Right kidney (tissue), 1 donor: Measurements from ENCODE around the gene RNF115.
"Not testable (repeated sequence)": the region's sequence is repeated elsewhere in the genome, so short reads cannot be mapped to it uniquely, and the experiment has no call there.

ENCODE experiments used
- DNase-seq: peaks from one replicate; pipeline ENCODE4 v3.0.0-alpha.2; 2016

The RNF115 gene

DNA sequence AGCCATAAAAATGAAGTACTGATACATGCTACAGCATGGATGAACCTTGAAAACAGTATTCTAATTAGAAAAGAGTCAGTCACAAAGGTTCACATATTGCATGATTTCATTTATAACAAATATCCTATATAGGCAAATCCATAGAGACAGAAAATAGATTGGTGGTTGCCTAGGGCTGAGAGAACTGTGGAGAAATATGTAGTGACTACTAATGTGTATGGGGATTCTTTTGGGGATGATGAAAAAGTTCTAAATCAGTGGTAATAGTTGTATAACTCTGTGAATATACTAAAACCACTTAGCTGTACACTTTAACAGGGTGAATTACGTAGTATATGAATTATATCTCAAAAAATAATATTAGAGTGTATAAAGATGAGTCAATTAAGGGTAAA, 45.8 kb downstream of the RNF115 start:
- DNase-seq: no peak

DNA sequence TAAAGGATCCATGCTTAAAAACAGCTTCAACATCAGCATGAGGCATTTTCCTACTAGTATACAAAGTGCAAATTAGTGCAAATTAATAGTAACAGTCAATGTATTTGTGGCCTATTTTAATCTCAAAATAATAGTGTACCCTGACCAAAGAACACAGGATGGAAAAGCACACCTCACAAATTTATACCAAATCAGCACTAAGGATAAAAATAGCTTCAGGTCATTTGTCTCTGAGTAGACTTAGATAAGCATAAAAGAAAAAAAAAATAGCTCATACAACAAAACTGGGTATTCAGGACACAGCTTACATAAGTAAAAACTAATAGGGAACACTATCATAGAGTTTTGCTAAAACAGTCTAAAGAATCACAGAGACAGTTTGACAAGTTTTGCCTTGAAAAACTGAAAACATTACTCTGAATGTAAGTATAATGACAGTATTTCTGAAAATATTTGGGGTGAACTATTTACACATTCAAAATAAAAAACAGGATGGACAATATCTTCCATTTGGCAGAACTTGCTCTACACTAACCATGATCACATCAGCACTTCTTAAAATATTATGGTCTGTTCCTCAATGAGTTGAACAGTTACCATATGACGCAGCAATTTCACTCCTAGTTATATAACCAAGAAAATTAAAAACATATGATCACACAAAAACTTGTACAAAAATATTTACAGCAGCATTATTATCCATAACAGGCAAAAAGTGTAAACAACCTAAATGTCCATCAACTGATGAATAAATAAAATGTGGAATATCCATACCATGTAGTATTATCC, 46.3 kb downstream of the RNF115 start:
- DNase-seq: no peak

DNA sequence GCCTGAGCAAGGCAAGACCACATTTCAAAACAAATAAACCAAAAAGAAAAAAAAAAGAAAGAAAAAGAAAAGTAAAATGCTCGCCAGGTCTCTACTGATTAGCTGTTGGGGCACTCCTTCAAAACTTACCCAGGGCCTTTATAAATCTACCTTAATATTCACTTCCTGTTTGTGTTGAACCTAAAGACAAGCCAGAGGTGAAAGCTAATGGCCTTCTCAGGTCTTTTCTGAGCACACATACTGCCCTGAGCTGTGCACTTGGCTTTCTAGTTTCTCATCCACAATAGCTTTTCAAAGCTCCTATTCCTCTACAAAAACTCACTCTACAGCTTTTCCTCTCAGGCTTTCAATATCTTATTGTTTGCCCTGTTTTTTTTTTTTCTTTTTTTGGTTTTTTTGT, 50.5 kb downstream of the RNF115 start:
- DNase-seq: no peak

DNA sequence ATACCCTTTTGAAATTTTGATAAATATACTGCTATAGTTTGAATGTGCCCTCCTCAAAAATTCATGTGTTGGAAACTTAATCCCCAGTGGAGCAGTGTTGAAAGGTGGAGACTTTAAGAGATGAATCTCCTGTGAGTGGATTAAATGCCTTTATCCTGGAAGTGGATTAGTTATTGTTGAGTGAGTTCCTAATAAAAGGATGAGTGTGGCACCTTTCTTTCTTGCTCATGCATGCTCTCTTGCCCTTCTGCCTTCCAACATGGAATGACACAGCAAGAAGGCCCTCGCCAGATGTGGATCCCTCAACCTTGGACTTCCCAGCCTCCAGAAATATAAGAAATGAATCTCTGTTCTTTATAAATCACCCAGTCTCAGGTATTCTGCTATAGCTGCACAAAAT, 52.8 kb downstream of the RNF115 start:
- no peak for DNase-seq

DNA sequence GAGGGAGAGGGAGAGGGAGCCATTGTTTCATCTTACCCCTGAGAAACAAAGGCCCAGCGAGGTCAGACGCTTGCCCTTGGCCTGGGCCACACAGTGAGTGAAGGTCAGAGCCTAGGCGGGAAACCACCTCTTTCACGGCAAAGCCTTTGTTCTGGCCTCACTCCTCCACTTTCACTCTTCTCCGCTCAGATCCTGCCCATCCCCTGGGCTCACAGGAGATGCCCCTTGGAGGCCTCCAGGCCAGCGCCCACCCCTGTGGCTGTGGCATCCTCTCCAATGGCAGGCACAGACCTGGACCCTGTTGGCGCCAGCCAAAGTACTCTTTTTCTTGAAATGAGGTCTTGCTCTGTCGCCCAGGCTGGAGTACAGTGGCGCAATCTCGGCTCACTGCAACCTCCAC, 55.9 kb downstream of the RNF115 start:
- not testable (repeated sequence) for DNase-seq

DNA sequence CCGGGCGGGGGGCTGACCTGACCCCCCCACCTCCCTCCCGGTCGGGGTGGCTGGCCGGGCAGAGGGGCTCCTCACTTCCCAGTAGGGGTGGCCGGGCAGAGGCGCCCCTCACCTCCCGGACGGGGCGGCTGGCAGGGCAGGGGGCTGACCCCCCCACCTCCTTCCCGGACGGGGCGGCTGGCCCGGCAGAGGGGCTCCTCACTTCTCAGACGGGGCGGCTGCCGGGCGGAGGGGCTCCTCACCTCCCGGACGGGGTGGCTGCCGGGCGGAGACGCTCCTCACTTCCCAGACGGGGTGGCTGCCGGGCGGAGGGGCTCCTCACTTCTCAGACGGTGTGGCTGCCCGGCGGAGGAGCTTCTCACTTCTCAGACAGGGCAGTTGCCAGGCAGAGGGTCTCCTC, 57.0 kb downstream of the RNF115 start:
- not testable (repeated sequence) for DNase-seq

DNA sequence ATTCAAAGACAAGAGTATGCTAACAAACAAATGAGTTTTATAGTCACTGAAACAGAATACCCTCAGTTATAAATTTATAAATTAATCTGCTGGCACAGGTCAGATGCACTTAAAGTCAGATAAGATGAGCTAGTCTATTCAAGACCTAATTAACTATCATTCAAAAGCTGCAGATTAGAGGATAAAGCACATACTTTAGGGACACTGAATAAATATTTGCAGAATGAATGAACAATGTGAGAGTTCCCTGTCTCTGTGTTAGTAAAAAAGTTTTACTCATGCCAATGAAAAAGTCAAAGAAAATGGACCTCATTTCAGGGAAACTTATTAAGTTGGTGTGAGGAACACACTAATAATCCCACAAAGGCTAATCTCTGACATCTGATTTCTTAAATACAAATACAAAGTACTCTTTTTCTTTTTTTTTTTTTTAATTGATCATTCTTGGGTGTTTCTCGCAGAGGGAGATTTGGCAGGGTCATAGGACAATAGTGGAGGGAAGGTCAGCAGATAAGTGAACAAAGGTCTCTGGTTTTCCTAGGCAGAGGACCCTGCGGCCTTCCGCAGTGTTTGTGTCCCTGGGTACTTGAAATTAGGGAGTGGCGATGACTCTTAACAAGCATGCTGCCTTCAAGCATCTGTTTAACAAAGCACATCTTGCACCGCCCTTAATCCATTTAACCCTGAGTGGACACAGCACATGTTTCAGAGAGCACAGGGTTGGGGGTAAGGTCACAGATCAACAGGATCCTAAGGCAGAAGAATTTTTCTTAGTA, 58.1 kb downstream of the RNF115 start:
- not testable (repeated sequence) for DNase-seq

DNA sequence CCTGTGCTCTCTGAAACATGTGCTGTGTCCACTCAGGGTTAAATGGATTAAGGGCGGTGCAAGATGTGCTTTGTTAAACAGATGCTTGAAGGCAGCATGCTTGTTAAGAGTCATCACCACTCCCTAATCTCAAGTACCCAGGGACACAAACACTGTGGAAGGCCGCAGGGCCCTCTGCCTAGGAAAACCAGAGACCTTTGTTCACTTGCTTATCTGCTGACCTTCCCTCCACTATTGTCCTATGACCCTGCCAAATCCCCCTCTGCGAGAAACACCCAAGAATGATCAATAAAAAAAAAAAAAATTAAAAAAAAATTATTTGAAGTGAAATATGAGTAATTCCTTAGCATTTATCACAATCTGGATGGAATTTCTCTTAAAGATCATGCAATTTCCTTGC, 58.8 kb downstream of the RNF115 start:
- not testable (repeated sequence) for DNase-seq

DNA sequence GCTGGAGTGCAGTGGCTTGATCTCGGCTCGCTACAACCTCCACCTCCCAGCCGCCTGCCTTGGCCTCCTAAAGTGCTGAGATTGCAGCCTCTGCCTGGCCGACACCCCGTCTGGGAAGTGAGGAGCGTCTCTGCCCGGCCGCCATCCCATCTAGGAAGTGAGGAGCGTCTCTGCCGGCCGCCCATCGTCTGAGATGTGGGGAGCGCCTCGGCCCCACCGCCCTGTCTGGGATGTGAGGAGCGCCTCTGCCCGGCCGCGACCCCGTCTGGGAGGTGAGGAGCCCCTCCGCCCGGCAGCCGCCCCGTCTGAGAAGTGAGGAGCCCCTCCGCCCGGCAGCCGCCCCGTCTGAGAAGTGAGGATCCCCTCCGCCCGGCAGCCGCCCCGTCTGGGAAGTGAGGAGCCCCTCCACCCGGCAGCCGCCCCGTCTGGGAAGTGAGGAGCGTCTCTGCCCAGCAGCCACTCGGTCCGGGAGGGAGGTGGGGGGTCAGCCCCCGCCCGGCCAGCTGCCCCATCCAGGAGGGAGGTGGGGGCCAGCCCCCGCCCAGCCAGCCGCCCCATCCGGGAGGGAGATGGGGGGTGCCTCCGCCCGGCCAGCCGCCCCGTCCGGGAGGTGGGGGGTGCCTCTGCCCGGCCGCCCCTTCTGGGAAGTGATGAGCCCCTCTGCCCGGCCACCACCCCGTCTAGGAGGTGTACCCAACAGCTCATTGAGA, 59.5 kb downstream of the RNF115 start:
- not testable (repeated sequence) for DNase-seq

DNA sequence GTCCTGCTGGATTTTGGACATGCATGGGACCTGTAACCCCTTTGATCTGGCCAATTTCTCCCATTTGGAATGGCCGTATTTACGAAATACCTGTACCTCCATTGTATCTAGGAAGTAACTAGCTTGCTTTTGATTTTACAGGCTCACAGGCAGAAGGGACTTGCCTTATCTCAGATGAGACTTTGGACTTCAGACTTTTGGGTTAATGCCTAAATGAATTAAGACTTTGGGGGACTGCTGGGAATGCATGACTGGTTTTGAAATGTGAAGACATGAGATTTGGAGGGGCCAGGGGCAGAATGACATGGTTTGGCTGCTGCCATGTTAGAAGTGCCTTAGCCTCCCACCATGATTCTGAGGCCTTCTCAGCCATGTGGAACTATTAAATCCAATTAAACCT, 61.9 kb downstream of the RNF115 start:
- not testable (repeated sequence) for DNase-seq

DNA sequence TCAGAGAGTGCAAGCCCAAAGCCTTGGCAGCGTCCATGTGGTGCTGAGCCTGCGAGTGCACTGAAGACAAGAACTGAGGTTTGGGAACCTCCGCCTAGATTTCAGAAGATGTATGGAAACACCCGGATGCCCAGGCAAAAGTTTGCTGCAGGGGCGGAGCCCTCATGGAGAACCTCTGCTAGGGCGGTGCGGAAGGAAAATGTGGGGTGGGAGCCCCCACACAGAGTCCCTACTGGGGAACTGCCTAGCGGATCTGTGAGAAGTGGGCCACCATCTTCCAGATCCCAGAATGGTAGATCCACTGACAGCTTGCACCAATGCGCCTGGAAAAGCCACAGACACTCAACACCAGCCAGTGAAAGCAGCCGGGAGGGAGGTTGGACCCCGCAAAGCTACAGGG, 62.4 kb downstream of the RNF115 start:
- not testable (repeated sequence) for DNase-seq

DNA sequence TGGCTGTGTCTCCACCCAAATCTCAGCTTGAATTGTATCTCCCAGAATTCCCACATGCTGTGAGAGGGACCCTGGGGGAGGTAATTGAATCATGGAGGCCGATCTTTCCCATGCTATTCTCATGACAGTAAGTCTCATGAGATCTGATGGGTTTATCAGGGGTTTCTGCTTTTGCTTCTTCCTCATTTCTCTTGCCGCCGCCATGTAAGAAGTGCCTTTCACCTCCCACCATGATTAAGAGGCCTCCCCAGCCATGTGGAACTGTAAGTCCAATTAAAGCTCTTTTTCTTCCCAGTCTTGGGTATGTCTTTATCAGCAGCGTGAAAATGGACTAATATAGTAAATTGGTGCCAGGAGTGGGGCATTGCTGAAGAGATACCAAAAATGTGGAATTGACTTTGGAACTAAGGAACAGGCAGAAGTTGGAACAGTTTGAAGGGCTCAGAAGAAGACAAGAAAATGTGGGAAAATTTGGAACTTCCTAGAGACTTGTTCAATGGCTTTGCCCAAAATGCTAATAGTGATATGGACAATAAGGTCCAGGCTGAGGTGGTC, 63.4 kb downstream of the RNF115 start:
- not testable (repeated sequence) for DNase-seq

DNA sequence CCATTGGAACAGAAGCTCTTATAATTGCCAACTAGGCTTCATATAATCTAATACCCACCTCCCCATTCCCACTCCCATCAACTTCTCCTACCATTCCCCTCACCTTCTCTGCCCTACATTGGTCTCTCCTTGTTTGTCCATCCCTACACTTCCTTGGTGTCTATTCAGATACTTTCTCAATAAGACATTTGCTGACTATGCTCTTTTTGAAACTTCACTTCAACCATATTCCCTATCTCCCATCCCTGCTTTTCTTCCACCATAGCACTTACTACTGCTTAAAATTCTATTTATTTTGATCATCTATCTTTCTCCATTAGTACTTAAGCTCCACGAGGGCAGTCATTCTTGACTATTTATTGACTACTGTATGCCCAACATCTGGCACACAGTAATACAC, 64.2 kb downstream of the RNF115 start:
- DNase-seq: no peak

DNA sequence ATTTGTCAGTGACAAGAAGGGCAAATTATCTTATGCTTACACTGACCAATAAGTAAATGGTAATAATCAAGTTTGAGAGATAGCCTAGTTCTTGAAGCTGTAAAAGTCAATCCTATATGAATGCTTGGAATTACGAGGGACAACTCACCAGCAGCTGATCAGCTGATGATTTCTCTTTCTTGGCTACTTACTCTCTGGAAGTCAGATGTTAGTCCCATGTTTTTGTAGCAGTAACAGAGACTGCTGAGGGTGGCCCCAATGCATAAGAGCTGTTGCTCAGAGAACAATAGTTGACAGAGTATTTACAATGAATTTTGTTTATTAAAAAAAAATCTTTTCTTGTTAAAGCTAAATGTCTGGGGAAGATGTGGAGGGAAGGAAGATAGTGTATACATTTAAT, 65.3 kb downstream of the RNF115 start:
- no peak for DNase-seq

DNA sequence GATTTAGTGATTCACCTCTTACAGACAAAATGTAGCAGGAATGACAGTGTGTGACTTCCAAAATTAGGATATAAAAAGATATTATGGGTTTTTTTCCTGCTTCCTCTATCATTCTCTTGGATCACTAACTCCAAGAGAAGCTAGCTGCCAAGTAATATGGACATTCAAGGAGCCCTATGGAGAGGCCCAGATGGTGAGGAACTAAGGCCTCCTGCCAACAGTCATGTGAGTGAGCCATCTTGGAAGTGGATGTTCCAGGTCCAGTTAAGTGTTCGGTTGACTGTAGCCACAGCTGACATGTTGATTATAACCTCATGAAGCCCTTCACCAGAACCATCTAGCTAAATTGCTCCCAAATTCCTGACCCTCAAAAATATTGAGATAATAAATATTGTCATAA, 65.8 kb downstream of the RNF115 start:
- DNase-seq: no peak

DNA sequence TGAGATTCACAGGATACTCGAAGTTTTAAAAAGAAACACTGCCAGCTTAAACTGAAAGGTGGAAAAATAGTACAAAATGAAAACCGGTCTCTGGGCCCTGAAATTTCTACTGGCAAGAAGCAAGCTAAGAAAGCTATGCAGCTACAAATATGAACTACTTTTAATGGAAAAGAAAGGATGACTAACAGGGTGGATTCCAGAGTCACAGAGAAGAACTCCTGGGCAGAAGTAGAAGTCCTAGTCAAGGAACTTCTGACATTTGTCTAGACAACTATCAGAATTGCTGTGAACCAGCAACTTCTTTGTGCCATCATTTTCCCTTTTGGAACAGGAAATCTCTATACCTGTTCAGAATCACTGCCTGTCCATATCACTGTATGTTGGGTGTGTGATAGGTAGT, 66.5 kb downstream of the RNF115 start:
- no peak for DNase-seq

DNA sequence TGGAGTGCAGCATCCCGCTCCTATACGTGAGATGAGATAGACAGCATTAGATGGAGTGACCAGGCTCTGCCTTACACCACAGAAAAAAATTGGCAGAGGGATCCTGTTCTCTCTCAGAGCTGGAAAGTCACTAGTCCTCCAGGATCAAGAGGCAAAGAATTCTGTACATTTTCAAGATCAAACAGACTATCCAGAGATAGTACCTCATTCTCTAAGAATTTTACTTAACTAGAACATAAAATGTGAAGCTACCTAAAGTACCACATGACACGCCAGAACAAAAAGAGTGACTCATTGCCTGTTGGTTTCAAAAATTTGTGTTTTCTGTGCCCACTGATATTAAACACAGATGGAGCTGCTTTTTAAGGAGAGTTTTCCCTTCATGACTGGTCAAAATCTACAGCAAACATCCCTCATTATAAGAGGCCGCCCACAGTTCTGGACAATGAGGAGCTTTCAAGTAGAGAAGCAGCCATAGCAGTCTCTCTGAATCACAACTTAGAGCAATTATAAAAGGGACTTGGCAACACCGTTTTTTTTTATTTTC, 72.3 kb downstream of the RNF115 start:
- DNase-seq: no peak

DNA sequence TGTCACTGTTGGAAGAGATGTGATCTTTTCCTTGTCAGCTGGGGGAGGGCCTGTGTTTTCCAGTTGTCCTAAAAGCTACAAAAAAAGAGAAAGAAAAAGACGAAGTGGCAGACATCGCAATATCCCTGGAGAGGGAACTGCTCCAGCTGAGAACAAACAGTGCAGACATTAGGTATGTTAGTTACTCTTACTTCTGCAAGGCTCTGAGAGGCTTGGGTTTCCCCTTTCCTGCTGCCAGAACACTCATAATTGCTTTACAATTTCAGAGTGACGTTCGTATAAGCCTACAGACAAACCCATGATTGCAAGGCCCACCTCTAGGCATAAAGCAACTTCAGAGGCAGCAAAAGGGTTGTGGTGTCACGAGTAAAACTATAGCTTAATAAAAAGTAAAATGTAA, 73.5 kb downstream of the RNF115 start:
- DNase-seq: no peak

DNA sequence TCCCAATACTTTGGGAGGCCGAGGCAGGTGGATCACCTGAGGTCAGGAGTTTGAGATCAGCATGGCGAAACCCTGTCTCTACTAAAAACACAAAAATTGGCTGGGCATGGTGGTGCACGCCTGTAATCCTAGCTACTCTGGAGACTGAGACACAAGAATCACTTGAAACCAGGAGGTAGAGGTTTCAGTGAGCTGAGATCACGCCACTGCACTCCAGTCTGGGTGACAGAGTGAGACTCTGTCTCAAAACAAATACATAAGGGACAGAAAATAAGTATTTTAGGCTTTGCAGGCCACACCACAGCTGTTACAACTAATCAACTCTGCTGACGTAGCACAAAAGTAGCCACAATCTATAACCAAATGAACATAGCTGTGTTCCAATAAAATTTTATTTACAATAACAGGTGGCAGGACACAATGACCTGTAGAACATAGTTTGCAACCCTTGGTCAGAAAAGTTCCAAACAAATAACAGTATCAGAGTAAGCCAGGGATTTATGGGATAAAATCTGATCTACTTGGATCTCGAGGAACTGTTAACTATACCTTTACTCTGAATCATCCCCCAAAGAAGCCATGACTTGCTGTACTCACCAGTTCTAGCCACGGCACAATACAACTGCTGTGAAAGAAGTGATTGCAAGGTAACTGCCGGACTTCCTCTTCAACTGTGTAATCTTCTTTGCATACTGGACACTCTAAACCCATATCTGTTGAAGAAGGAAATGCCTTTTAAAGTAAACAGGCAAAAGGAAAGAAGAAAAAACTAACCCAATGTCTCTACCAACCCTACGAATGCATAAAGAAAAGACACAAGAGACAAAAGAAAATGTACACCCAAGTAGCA, 76.3 kb downstream of the RNF115 start:
- DNase-seq: no peak

DNA sequence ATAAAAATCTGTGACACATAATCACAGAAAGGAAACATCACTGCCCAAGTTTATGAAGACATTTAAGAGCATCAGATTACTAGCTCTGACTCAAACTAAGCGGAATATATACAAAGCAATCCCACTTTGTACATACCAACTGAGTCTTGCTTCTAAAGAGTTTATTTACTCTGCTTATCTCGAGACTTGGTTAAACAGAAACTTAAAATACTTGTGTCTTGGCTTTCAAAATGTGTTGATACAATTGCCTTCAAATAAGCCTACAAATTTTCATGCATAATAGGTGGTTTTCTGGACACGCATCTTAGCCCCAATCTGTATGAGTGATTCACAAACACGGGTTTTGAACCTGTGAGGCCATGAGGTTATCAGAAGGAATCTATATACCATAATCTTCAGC, 83.6 kb downstream of the RNF115 start:
- no peak for DNase-seq

DNA sequence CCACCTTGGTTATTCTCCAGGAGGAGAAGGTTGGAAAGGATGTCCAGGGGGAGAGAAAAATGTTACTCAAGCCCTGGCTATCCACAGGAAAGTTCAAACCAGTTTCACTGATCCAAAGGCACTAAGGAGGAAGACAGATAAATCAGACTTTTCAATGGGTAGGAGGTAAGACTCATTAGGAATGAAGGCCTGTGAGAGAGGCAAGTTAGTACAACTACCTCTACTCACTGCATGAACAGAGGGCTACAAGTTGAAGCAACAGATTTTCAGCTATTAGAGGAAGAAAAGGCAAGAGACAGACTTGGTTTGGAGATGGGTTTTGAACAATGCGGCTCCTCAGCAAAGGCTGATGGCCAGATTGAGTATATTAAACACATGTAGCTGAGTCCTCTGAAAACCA, 87.7 kb downstream of the RNF115 start:
- no peak for DNase-seq

DNA sequence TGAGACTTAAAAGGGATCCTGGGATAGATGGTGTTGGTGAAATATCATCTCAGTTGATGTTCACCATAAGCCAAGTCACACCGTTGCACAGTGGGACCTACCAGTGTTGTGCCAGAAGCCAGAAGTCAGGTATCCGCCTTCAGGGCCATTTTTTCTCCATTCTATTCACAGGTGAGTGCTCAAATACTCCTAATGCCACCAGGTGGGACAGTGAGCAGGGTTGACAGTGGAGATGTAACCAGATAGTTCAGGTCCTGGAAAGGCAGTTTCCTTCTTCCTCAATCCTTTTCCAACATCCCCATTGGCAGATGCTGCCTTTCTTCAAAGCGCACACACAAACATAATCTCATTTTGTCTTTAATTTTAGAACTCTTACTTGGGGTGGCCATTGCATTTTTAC, 93.0 kb downstream of the RNF115 start:
- no peak for DNase-seq
